GM19395 (cell line): ENCODE results near the gene PLCH1.

Experiments used
- ATAC-seq: cut with Tn5 transposase; IDR thresholded peaks from one replicate; pipeline ENCODE4 v1.9.1; 2021; ENCODE audit warnings: mild to moderate bottlenecking, moderate library complexity; ENCODE audit not compliant: unreplicated experiment

Gene PLCH1

GRCh38 chr3:155435821-155436220, 309.1 kb downstream of the PLCH1 start:
- no peak for ATAC-seq

DNA sequence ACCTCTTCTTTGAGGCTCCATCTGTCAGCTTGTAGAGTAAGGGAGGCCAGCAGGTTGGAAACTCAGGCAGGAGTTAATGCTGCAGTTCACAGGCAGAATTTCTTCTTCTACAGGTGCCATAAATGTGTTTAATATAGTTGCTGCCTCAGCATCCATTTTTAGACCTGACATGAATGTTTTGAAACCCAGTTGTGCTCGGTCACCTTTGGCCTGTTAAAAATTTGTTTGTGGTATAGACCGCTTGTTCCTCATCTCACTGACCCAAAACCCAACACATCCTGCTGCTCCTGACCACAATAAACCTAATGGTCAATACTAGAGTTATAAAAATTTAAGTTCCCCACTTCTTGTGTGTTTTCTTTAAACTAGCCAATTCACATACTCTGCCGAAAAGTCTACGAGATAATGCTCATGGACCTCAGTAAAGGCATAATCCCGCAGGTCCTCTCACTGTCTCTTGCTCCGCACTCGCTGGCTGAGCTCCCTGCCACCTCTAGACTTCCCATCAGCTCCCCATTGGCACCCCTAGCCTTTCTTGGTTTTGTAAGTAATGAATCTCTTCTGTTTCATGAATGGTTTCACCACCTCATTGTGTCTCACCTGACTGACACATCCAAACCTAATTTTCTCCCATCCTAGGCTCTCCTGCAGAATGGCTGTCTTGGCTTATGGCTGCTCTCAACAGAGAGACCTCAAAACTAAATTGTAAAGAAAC, 312.9 kb downstream of the PLCH1 start:
- no peak for ATAC-seq

GRCh38 chr3:155428563-155428962, 316.3 kb downstream of the PLCH1 start:
- ATAC-seq = no peak

- ATAC-seq = no peak
Measured at GRCh38 chr3:155426524-155427230, 318.2 kb downstream of the PLCH1 start.

DNA sequence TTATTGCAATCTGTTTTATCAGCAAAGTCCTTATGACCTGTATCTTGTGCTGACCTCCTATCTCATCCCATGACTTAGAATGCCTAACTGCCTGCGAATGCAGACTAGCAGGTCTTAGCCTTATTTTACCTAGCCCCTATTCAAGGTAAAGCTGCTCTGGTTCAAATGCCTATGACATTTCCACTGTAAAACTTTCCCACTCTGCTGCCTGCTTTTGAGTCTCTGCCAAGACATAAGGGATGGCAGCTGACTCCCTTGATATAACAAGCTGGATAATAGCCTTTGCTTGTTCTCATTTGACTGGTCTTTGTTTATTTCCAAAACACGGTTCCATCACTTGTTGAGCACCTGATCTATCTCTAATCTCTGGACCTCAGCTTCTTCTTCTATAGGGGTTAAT, 319.5 kb downstream of the PLCH1 start:
- no peak for ATAC-seq

DNA sequence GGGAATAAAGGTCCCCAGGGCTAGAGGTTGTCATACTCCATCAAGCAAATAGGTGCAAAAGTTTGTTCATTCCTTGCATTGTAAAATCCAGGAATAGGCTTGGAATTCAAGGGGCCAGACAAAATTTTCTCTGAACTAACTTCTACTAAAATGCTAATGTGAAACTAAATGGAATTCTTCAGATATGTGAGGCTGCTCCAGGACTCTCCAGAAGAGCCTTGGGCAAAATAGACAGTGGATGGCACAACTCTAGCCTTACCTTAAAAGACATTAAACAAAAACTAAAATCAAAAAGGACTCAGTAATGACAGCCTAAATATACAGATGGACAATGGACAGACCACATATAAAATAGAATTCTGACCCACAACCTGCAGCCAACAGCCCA, 320.6 kb downstream of the PLCH1 start:
- ATAC-seq = no peak

- no peak for ATAC-seq
Measured at GRCh38 chr3:155423526-155424322, 321.1 kb downstream of the PLCH1 start.

DNA sequence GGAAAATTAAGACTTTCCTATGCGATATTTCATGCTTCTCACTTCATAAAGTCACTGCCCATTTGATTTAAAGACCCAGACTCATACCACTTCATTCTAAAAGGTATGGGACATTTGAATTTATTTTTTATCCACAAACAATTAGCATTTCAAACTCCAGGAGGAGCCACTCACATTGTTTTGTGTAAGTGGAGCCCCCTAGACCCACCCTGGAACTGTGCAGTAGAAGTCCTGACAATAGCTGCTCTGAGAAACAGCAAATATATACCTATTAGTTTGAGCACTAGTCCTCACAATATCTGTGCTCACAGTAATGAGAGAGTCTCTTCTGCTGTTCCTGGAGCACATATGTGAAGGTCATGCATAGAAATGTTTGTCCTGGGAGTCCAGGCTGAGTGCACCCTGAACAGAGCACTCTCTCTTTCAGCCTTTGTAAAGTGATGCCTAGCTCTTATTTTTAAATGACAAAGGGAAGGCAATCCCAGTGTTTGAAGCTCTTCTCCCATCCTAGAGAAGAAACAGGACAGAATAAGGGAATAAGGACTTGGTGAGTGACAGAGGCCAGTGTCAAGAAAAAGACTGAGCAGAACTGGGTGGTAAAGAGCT, 323.9 kb downstream of the PLCH1 start:
- no peak for ATAC-seq

DNA sequence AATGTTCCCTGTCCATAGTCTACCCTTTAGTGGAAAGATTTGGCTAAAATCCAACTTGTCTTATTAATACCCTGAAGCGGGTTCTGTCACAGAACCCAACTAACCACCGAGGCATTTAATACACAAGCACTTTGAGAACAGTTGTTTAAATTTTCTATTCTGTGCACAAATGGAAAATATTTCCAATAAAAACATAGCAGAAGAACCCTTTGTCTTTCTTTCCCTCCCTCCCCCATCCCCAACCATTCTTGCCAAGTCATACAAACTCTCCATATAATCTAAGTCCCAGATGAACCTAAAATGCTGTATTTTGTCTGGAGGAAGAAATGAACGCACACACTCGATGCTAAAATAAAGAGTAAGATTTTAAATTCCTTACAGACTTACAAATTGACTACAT, 324.5 kb downstream of the PLCH1 start:
- no peak for ATAC-seq

- no peak for ATAC-seq
Measured at GRCh38 chr3:155418407-155418806, 326.5 kb downstream of the PLCH1 start.

GRCh38 chr3:155417119-155417517, 327.8 kb downstream of the PLCH1 start:
- ATAC-seq = no peak

DNA sequence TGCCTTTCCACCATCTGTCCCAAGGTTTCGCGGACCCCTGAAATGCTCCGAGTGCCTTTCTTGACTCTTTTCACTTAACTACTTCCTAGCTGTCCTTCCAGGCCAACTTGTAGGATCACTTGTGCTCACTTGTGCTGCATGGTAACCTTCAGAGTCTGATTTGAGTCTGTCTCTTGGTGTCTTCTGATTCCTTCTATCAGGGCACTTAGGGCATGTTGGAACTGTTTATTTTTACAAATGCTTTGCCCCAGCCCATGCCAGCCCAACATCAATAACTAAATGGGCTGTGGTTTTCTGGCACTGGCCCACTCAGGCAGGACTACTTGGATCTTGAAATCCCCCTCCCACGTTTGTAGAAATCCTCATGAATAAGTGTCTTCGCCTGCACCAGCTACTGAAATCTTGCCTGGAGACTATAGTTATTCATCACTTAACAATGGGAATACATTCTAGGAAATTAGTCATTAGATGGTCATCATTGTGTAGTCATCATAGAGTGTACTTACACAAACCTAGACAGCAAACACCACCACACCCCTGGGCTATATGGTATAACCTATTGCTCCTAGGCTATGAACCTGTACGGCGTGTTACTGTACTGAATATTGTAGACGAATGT, 328.3 kb downstream of the PLCH1 start:
- no peak for ATAC-seq

DNA sequence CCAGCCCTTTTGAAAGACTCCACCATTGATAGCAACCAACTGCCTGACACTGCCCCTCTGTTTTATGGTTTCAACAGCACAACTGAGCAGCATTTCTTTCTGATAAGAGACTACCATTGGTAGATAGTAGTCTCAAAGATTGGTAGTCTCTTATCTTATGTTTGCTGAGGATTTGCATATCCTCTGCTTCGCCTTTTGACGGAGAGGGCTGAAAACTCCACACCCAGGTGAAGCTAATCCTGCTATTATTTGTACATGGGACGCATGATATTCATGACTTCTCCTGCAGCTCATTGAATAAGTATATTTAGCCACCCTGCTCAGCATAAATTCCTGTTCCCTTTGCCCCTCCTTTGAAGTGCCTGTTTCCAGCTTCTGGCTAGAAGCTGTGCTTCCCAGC, 332.0 kb downstream of the PLCH1 start:
- no peak for ATAC-seq

DNA sequence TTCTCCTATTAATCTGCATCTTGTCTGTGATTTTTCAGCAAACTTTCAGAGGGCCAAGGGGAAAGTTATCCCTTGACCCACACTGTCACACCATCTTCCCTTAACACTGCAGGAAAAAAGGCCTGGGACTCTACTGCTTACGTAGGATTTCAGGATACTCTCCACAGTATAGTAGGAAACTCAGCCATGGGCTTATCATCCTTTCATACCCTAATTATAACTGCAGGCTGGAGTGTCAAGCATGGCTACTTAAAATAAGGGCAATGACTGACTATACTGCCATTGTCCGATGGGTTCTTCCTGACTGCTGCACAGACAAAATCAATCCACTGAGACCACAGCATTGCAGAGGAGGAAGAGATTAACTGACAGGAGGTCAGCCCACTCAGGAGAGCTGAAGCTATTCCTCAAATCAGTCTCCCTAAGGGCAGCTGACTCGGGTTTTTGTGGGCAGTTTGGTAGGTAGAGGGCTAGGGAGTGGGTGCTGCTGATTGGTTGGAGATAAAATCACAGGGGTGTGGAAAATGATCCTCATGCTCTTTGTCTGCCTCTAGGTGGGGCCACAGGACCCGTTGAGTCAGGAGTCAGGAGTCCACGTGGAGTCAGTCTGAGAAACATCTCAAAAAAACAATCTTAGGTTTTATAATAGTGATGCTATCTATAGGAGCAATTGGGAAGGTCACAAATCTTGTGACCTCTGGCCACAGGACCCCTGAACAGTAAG, 333.2 kb downstream of the PLCH1 start:
- ATAC-seq = no peak

DNA sequence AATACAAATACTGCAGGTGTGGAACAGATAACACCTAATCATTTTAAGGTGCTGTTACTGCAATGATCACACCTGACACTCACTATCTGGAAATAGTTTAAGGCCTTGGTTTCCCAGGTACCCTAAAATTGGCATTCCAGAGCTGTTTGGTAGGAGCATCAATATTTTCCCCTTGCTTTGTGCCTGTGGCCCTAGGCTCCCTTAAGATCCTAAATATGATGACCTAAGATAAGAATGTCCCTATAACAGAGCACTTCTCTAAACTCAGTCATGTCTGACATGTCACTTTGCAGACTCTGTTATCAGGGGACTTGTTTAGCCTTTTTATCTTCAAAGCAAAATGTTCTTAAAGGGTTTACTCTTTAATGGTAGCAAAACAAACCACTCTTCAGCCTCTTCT, 335.5 kb downstream of the PLCH1 start:
- ATAC-seq = no peak

DNA sequence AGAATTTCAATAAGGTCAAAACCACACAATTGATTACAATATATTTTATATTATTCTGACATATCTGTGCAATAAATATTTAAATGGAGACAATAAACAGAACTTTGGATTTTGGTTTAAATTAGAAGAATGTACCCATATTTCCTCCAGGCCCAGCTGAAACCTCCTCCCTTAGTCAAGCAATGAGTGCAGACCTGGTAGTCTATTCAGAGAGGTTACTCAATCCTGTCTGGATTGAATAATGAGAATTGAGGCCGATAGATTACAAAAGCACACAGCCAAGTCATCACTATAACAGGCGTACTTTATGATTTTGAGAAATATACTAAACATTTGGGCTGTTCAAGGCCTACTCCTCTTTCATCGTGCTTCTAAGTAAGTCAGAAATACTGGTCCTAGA, 336.9 kb downstream of the PLCH1 start:
- ATAC-seq = no peak

- no peak for ATAC-seq
Measured at GRCh38 chr3:155407331-155407730, 337.5 kb downstream of the PLCH1 start.

DNA sequence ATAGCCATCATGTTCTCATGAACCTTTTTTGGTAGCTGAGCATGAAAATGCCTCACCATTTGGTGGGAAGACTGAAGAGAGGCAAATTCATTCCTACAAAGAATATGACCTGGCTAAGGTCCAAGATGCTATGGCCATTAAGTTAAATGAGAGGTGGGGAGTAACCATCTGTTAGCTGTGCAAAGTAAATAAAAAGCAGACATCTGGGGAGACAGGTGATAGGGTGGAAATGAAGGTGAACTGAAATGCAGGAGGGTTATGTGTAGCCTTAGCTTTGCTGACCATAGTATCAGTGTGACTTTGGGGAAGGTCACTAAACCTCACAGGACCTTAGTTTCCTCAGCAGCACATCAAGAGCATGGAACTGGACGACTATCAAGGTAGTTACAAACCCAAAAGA, 340.4 kb downstream of the PLCH1 start:
- ATAC-seq = no peak

DNA sequence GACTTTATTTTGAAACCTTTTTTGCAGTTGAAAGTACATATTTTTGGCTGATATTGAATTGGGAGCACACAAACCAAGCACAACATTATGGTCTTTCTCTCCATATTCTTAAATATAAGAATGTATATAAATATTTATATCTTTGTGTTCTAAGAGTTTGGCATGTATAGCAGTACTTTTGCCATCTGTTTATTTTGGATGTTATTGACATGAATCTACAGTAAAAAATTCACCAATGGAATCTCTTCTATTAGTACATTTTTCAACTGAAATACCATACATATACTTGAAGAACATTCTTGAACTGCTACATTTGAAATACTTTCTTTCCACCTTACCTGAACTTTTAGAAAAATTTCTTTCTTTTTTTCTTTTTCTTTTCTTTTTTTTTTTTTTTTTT, 342.2 kb downstream of the PLCH1 start:
- ATAC-seq = no peak

- ATAC-seq = no peak
Measured at GRCh38 chr3:155398046-155398445, 346.8 kb downstream of the PLCH1 start.
